ENCODE results near the gene ADGRL2.

The ADGRL2 gene

DNA sequence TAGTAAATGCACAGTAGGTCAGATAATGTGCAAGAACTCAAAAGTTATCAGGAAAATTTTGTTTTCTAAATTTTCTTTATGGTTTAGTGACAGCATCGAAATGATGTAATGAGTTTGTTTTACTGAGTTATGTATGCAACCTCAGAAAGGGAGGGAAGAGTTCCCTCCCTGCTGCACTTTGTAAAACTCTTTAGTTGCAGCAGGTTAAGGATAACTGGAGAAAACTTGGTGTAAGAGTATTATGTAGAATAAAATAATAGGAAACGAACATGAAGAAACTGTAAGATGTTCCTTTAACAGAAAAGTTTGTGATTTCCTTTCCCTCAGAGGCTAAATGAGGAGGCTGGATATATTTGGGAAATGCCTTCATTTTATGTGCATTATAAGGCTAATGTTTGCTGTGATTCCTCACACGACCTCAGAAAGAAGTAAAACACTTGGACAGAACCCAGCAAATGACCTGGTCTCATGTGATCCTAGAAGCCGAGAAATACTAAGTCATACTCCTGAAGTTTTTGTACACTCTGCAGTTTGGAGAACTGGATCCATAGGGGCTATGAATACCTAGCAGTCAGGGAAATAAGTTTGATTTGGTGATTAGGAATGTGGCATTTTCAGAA lies 35.4 kb downstream of the ADGRL2 start:
- no peaks in the 10 kb centered on the region for H3K9me3 ChIP-seq (replicated peaks; ENCODE audit: insufficient read depth, low read length)
- no peaks in the 10 kb centered on the region for H3K9me2 ChIP-seq (replicated peaks; ENCODE audit: insufficient read depth, low read length)
- H3F3A ChIP-seq (ENCODE audit: insufficient read depth, low read length): no peaks in the 10 kb centered on the region
- no peak overlapping the region for H3K9ac ChIP-seq (ENCODE audit: low read length)
- no peak overlapping the region for H3K4me2 ChIP-seq (ENCODE audit: low read depth, low read length)
- no peak overlapping the region for H3K4me3 ChIP-seq (ENCODE audit: low read length)
- no peaks in the 10 kb centered on the region for H3K4me1 ChIP-seq (ENCODE audit: low read length)
- no peaks in the 10 kb centered on the region for H3K27me3 ChIP-seq (replicated peaks; ENCODE audit: insufficient read depth, low read length)
- H3K79me2 ChIP-seq (ENCODE audit: low read length): no peaks in the 10 kb centered on the region
- no peak for TF ChIP-seq EZH2phosphoT487 (IDR thresholded peaks at IDR 0.05; ENCODE audit: low read length)
- no peak for TF ChIP-seq EZH2 (optimal IDR thresholded peaks at IDR 0.05; ENCODE audit: low read depth, low read length)
- no peak overlapping the region for H2AFZ ChIP-seq (ENCODE audit: low read length)
- H3K36me3 ChIP-seq (replicated peaks; ENCODE audit: insufficient read depth, low read length): no peaks in the 10 kb centered on the region
- H4K20me1 ChIP-seq (ENCODE audit: insufficient read depth, low read length): no peaks in the 10 kb centered on the region
- H3K27ac ChIP-seq (ENCODE audit: low read length): no peak overlapping the region
- DNase-seq: no peak

DNA sequence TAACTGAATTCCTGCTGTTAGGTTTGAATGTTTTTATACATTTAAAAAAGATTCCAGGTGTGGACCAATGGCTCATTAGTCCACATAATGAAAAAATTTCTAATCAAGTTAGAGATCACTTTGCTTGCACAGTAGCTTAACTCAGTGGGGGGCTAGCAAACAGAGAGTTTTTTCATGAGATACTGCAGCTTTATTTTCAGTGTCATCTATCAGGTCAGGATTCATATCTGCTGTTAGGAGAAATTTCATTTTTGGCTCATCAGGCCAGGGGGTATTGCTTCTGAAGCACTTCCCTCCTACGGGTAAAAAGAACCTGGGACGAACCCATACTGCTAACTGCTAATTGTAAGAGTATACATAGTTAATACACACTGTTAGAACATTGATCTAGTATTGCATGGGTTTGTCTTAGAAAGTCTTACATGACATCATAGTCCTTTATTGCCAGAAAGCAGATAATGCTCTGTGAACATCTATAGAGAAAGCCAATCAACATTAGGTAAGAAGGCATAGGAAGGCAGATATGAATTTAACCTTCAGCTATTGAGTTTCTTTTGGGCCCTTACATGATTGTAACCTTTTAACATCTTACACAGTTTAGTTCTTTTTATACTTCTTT lies 38.0 kb downstream of the ADGRL2 start:
- H3K4me3 ChIP-seq (ENCODE audit: low read length): no peak overlapping the region
- no peaks in the 10 kb centered on the region for H3K9me2 ChIP-seq (replicated peaks; ENCODE audit: insufficient read depth, low read length)
- no peaks in the 10 kb centered on the region for H3K9me3 ChIP-seq (replicated peaks; ENCODE audit: insufficient read depth, low read length)
- no peaks in the 10 kb centered on the region for H3K4me1 ChIP-seq (ENCODE audit: low read length)
- no peaks in the 10 kb centered on the region for H3K27me3 ChIP-seq (replicated peaks; ENCODE audit: insufficient read depth, low read length)
- no peak overlapping the region for H3K9ac ChIP-seq (ENCODE audit: low read length)
- H4K20me1 ChIP-seq (ENCODE audit: insufficient read depth, low read length): no peaks in the 10 kb centered on the region
- no peaks in the 10 kb centered on the region for H3F3A ChIP-seq (ENCODE audit: insufficient read depth, low read length)
- TF ChIP-seq EZH2phosphoT487 (IDR thresholded peaks at IDR 0.05; ENCODE audit: low read length) (no peak), EZH2 (optimal IDR thresholded peaks at IDR 0.05; ENCODE audit: low read depth, low read length) (no peak)
- TF ChIP-seq, protein P1, sequence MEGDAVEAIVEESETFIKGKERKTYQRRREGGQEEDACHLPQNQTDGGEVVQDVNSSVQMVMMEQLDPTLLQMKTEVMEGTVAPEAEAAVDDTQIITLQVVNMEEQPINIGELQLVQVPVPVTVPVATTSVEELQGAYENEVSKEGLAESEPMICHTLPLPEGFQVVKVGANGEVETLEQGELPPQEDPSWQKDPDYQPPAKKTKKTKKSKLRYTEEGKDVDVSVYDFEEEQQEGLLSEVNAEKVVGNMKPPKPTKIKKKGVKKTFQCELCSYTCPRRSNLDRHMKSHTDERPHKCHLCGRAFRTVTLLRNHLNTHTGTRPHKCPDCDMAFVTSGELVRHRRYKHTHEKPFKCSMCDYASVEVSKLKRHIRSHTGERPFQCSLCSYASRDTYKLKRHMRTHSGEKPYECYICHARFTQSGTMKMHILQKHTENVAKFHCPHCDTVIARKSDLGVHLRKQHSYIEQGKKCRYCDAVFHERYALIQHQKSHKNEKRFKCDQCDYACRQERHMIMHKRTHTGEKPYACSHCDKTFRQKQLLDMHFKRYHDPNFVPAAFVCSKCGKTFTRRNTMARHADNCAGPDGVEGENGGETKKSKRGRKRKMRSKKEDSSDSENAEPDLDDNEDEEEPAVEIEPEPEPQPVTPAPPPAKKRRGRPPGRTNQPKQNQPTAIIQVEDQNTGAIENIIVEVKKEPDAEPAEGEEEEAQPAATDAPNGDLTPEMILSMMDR (IDR thresholded peaks at IDR 0.05; ENCODE audit: low read length): no peak
- DNase-seq: no peak
- no peak overlapping the region for H2AFZ ChIP-seq (ENCODE audit: low read length)
- H3K36me3 ChIP-seq (replicated peaks; ENCODE audit: insufficient read depth, low read length): no peaks in the 10 kb centered on the region
- H3K4me2 ChIP-seq (ENCODE audit: low read depth, low read length): no peak overlapping the region
- no peaks in the 10 kb centered on the region for H3K79me2 ChIP-seq (ENCODE audit: low read length)
- H3K27ac ChIP-seq (ENCODE audit: low read length): no peak overlapping the region

DNA sequence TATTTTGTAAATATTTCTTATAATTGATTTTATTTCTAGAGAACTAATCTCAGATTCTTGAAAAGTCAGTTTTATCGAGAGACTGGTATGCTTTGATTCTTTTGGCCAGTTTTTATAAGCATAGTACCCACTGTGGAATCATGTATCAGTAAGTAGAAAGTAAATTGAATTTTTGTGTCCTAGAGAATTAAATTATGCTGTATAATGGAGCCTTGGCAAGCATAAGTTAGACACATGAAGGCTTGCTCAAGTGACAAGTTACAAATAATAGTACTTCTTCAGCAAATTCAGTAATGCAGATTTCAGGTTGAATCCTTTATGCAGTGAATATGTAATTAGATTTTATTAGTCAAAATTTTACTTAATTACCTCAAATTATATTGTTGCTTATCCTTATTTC lies 40.1 kb downstream of the ADGRL2 start:
- no peaks in the 10 kb centered on the region for H3K79me2 ChIP-seq (ENCODE audit: low read length)
- DNase-seq: no peak
- H3K9me2 ChIP-seq (replicated peaks; ENCODE audit: insufficient read depth, low read length): no peaks in the 10 kb centered on the region
- H3K36me3 ChIP-seq (replicated peaks; ENCODE audit: insufficient read depth, low read length): no peaks in the 10 kb centered on the region
- no peaks in the 10 kb centered on the region for H3K27me3 ChIP-seq (replicated peaks; ENCODE audit: insufficient read depth, low read length)
- no peak overlapping the region for H3K27ac ChIP-seq (ENCODE audit: low read length)
- no peak overlapping the region for H3K4me3 ChIP-seq (ENCODE audit: low read length)
- no peak overlapping the region for H3K4me2 ChIP-seq (ENCODE audit: low read depth, low read length)
- no peaks in the 10 kb centered on the region for H4K20me1 ChIP-seq (ENCODE audit: insufficient read depth, low read length)
- H3K9me3 ChIP-seq (replicated peaks; ENCODE audit: insufficient read depth, low read length): no peaks in the 10 kb centered on the region
- no peaks in the 10 kb centered on the region for H3F3A ChIP-seq (ENCODE audit: insufficient read depth, low read length)
- no peak overlapping the region for H3K9ac ChIP-seq (ENCODE audit: low read length)
- TF ChIP-seq, protein P1 (IDR thresholded peaks at IDR 0.05; ENCODE audit: low read length): no peak
- TF ChIP-seq EZH2phosphoT487 (IDR thresholded peaks at IDR 0.05; ENCODE audit: low read length): no peak
- no peak for TF ChIP-seq EZH2 (optimal IDR thresholded peaks at IDR 0.05; ENCODE audit: low read depth, low read length)
- H2AFZ ChIP-seq (ENCODE audit: low read length): no peak overlapping the region
- H3K4me1 ChIP-seq (ENCODE audit: low read length): no peaks in the 10 kb centered on the region

DNA sequence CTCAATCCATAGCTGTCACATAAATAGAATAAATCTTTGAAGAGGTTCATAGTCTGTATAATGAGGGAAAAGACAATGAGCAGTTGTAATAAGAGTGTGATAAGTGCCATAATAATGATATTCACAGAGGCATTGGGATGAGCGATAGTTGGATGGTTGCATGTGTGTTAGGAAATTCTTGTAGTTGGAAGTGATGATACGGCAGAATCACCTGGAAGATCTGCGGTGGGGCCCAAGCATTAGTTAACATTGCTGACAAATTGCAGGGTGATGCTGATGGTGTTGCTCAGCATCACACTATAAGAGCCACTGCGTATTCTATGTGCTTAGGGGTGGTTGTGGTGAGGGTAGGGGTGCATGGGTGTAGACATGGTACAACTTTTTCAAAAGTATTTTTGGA lies 41.1 kb downstream of the ADGRL2 start:
- H3K4me3 ChIP-seq (ENCODE audit: low read length): no peak overlapping the region
- no peak overlapping the region for H3K9ac ChIP-seq (ENCODE audit: low read length)
- H3K27ac ChIP-seq (ENCODE audit: low read length): no peak overlapping the region
- H3K36me3 ChIP-seq (replicated peaks; ENCODE audit: insufficient read depth, low read length): no peaks in the 10 kb centered on the region
- H3K9me2 ChIP-seq (replicated peaks; ENCODE audit: insufficient read depth, low read length): no peaks in the 10 kb centered on the region
- H3K4me1 ChIP-seq (ENCODE audit: low read length): no peaks in the 10 kb centered on the region
- no peaks in the 10 kb centered on the region for H3F3A ChIP-seq (ENCODE audit: insufficient read depth, low read length)
- TF ChIP-seq EZH2 (optimal IDR thresholded peaks at IDR 0.05; ENCODE audit: low read depth, low read length) (no peak), EZH2phosphoT487 (IDR thresholded peaks at IDR 0.05; ENCODE audit: low read length) (no peak)
- TF ChIP-seq, protein P1 (IDR thresholded peaks at IDR 0.05; ENCODE audit: low read length): no peak
- DNase-seq: no peak
- no peaks in the 10 kb centered on the region for H3K79me2 ChIP-seq (ENCODE audit: low read length)
- no peaks in the 10 kb centered on the region for H3K9me3 ChIP-seq (replicated peaks; ENCODE audit: insufficient read depth, low read length)
- H3K4me2 ChIP-seq (ENCODE audit: low read depth, low read length): no peak overlapping the region
- no peak overlapping the region for H2AFZ ChIP-seq (ENCODE audit: low read length)
- no peaks in the 10 kb centered on the region for H3K27me3 ChIP-seq (replicated peaks; ENCODE audit: insufficient read depth, low read length)
- no peaks in the 10 kb centered on the region for H4K20me1 ChIP-seq (ENCODE audit: insufficient read depth, low read length)

Measured in MM.1S (cell line).